ENCODE data around the gene IER2. TPM values are rescaled to one million over a fixed set of nuclear protein-coding genes. Genes with fewer than 3 reads are reported as not detected.

IER2 gene
- total and polyA plus RNA-seq, 9 of the 15 experiments (the other 6 are each of a cell fraction or from before 2014, with no cell fraction given), result 4.5 to 205 (median 23.7) TPM

GRCh38 chr19:13164343-13165161, 14.3 kb downstream of the IER2 start (continued):
- peak; percentile 66 for TF ChIP-seq SMAD4 (CRISPR knock-in tag; conservative IDR thresholded peaks at IDR 0.05)
- no peak for TF ChIP-seq KHSRP (IDR thresholded peaks at IDR 0.05)
- no peak for TF ChIP-seq TFAM (CRISPR knock-in tag; conservative IDR thresholded peaks at IDR 0.05)
- no peak for TF ChIP-seq MYC (IDR thresholded peaks at IDR 0.05; ENCODE audit: low read depth, low read length)
- no peak for TF ChIP-seq MYC (CRISPR knock-in tag; IDR thresholded peaks at IDR 0.05; ENCODE audit: borderline replicate concordance, low read depth)
- no peak for TF ChIP-seq RFX5 (IDR thresholded peaks at IDR 0.05; ENCODE audit: low read depth, low read length)
- peak; percentile 38; the same call in 1 of the 2 replicates for TF ChIP-seq GATAD2B (IDR thresholded peaks at IDR 0.05; ENCODE audit: borderline replicate concordance)
- peak; percentile 24; the same call in 1 of the 2 replicates for TF ChIP-seq HDGF (IDR thresholded peaks at IDR 0.05)
- TF ChIP-seq, protein P1, sequence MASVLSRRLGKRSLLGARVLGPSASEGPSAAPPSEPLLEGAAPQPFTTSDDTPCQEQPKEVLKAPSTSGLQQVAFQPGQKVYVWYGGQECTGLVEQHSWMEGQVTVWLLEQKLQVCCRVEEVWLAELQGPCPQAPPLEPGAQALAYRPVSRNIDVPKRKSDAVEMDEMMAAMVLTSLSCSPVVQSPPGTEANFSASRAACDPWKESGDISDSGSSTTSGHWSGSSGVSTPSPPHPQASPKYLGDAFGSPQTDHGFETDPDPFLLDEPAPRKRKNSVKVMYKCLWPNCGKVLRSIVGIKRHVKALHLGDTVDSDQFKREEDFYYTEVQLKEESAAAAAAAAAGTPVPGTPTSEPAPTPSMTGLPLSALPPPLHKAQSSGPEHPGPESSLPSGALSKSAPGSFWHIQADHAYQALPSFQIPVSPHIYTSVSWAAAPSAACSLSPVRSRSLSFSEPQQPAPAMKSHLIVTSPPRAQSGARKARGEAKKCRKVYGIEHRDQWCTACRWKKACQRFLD (CRISPR knock-in tag; IDR thresholded peaks at IDR 0.05), result no peak; the same call in 1 of the 2 replicates
- TF ChIP-seq ZKSCAN8 (CRISPR knock-in tag; IDR thresholded peaks at IDR 0.05), result 0 out of 2 replicates have a peak, but pooled peaks have one; percentile 16
- TF ChIP-seq ATF1 (CRISPR knock-in tag; IDR thresholded peaks at IDR 0.05), result no peak
- TF ChIP-seq ATF1 (tag; IDR thresholded peaks at IDR 0.05), result peak; percentile 41; the same call in 1 of the 2 replicates
- TF ChIP-seq ZNF75A (CRISPR knock-in tag; IDR thresholded peaks at IDR 0.05), result no peak
- TF ChIP-seq ZNF24 (IDR thresholded peaks at IDR 0.05), result no peak
- TF ChIP-seq PRDM10 (IDR thresholded peaks at IDR 0.05; ENCODE audit: partially characterized antibody), result peak; percentile 68
- 0 out of 2 replicates have a peak, but pooled peaks have one; percentile 4 for TF ChIP-seq CBFA2T2 (conservative IDR thresholded peaks at IDR 0.05)
- TF ChIP-seq WHSC1 (IDR thresholded peaks at IDR 0.05; ENCODE audit: low read length), result no peak
- TF ChIP-seq ZNF76 (CRISPR knock-in tag; IDR thresholded peaks at IDR 0.05; ENCODE audit: borderline replicate concordance), result no peak
- TF ChIP-seq CHCHD3 (CRISPR knock-in tag; IDR thresholded peaks at IDR 0.05), result no peak
- TF ChIP-seq MECOM (CRISPR knock-in tag; IDR thresholded peaks at IDR 0.05), result no peak
- TF ChIP-seq SP1 (CRISPR knock-in tag; IDR thresholded peaks at IDR 0.05), result no peak
- peak; percentile 15 for TF ChIP-seq DACH1 (IDR thresholded peaks at IDR 0.05; ENCODE audit: partially characterized antibody)
- peak; percentile 60; the same call in 1 of the 2 replicates for TF ChIP-seq GATAD2A (IDR thresholded peaks at IDR 0.05)
- TF ChIP-seq HNRNPUL1 (IDR thresholded peaks at IDR 0.05; ENCODE audit: low read length), result no peak
- TF ChIP-seq ELF1 (tag; IDR thresholded peaks at IDR 0.05), result peak; percentile 97
- TF ChIP-seq BHLHE40 (IDR thresholded peaks at IDR 0.05; ENCODE audit: low read length), result 0 out of 2 replicates have a peak, but pooled peaks have one; percentile 15
- TF ChIP-seq EZH2 (IDR thresholded peaks at IDR 0.05; ENCODE audit: borderline replicate concordance, low read depth, low read length), result no peak
